ENCODE data around the gene KLK1. TPM values are rescaled to one million over a fixed set of nuclear protein-coding genes. Genes with fewer than 3 reads are reported as not detected.
"Not testable (repeated sequence)": the region's sequence is repeated elsewhere in the genome, so short reads cannot be mapped to it uniquely, and the experiment has no call there.

The KLK1 gene
- total RNA-seq, 4 donors from 2014 or later: 0.68 TPM; not detected in 3

- TF ChIP-seq, protein P1, sequence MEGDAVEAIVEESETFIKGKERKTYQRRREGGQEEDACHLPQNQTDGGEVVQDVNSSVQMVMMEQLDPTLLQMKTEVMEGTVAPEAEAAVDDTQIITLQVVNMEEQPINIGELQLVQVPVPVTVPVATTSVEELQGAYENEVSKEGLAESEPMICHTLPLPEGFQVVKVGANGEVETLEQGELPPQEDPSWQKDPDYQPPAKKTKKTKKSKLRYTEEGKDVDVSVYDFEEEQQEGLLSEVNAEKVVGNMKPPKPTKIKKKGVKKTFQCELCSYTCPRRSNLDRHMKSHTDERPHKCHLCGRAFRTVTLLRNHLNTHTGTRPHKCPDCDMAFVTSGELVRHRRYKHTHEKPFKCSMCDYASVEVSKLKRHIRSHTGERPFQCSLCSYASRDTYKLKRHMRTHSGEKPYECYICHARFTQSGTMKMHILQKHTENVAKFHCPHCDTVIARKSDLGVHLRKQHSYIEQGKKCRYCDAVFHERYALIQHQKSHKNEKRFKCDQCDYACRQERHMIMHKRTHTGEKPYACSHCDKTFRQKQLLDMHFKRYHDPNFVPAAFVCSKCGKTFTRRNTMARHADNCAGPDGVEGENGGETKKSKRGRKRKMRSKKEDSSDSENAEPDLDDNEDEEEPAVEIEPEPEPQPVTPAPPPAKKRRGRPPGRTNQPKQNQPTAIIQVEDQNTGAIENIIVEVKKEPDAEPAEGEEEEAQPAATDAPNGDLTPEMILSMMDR (IDR thresholded peaks at IDR 0.05; ENCODE audit: low read depth): no peak
Observed at GRCh38 chr19:50772476-50772875, 51.1 kb downstream of the KLK1 start.

GRCh38 chr19:50770888-50771287, 52.7 kb downstream of the KLK1 start:
- TF ChIP-seq, protein P1 (IDR thresholded peaks at IDR 0.05; ENCODE audit: low read depth): no peak

- TF ChIP-seq, protein P1 (IDR thresholded peaks at IDR 0.05; ENCODE audit: low read depth): not testable (repeated sequence)
Observed at GRCh38 chr19:50770164-50770563, 53.4 kb downstream of the KLK1 start, which contains the start of gene GPR32. GPR32 (plus strand) TSS chr19:50770464; CDS start chr19:50770601, 137 bp downstream.

Small RNA genes within 50 kb of the gene (small RNA-seq; reads per million reads assigned to genes)
- gene SNORD88A (476 reads per million, percentile 99 among the genes with 10 or more reads in this experiment), gene SNORD88B (not detected), gene SNORD88C (not detected)

Other genes with a start within 250 kb of the KLK1 start
- gene SYT3, start 183.9 kb downstream of the KLK1 start, total RNA-seq: not detected
- 1 to 10 TPM in 1 of 4 donors, not detected in 3; 1.9 TPM for gene C19orf81, start 174.3 kb downstream of the KLK1 start, total RNA-seq
- 1 to 10 TPM in 1 of 4 donors, not detected in 3; 1.0 TPM for gene SHANK1, start 104.0 kb downstream of the KLK1 start, total RNA-seq
- gene CLEC11A, start 100.4 kb downstream of the KLK1 start, total RNA-seq: 10 to 100 TPM in 2 of 4 donors, 1 to 10 TPM in 2; 4.1 to 23.5 (median 9.6) TPM
- gene GPR32, start 53.3 kb downstream of the KLK1 start, total RNA-seq: not detected
- gene ACP4, start 33.4 kb downstream of the KLK1 start, total RNA-seq: not detected
- gene KLK15, start 9.8 kb upstream of the KLK1 start, total RNA-seq: not detected
- not detected for gene KLK3, start 31.1 kb upstream of the KLK1 start, total RNA-seq
- under 1 TPM in 1 of 4 donors, not detected in 3; 0.44 TPM for gene KLK2, start 49.7 kb upstream of the KLK1 start, total RNA-seq
- gene KLK4, start 87.6 kb upstream of the KLK1 start, total RNA-seq: not detected
- not detected for gene KLK5, start 129.3 kb upstream of the KLK1 start, total RNA-seq
- not detected for gene KLK6, start 145.8 kb upstream of the KLK1 start, total RNA-seq
- gene KLK7, start 160.1 kb upstream of the KLK1 start, total RNA-seq: 1 to 10 TPM in 1 of 4 donors, not detected in 3; 1.5 TPM
- not detected for gene KLK8, start 177.8 kb upstream of the KLK1 start, total RNA-seq
- gene KLK10, start 195.9 kb upstream of the KLK1 start, total RNA-seq: 1 to 10 TPM in 1 of 4 donors, not detected in 3; 1.0 TPM
- not detected for gene KLK11, start 202.8 kb upstream of the KLK1 start, total RNA-seq
- not detected for gene KLK12, start 211.2 kb upstream of the KLK1 start, total RNA-seq
- gene KLK13, start 241.3 kb upstream of the KLK1 start, total RNA-seq: not detected

Measured in subcutaneous adipose tissue (tissue), 4 donors.